ENCODE measurements around the gene TRIM51.
"Not testable (repeated sequence)": the region's sequence is repeated elsewhere in the genome, so short reads cannot be mapped to it uniquely, and the experiment has no call there.

The TRIM51 gene, protein sequence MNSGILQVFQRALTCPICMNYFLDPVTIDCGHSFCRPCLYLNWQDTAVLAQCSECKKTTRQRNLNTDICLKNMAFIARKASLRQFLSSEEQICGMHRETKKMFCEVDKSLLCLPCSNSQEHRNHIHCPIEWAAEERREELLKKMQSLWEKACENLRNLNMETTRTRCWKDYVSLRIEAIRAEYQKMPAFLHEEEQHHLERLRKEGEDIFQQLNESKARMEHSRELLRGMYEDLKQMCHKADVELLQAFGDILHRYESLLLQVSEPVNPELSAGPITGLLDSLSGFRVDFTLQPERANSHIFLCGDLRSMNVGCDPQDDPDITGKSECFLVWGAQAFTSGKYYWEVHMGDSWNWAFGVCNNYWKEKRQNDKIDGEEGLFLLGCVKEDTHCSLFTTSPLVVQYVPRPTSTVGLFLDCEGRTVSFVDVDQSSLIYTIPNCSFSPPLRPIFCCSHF

DNA sequence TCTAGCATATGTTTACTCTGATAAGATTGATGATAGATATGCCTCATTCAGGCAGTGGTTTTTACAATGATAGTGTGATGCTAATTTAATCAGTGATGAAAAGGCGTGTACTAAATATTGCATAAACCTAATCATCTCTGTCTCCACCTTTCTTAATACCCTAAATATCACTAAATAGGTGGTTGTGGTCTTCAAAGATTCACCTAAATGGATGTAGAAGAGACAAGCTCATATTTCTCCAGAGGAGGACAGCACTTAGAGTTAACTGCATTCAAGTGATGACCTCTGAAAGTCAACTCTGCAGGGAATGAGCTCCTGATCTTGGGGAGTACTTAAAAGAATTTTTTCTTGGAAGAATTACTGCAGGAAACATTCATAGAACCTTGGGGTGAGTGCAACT, at the start of gene TRIM51:
TSS of gene TRIM51 (plus strand) at position 301 of the 400 bp plus-strand sequence. CDS start 2,132 bp downstream, outside the sequence.
- not testable (repeated sequence) for DNase-seq

DNA sequence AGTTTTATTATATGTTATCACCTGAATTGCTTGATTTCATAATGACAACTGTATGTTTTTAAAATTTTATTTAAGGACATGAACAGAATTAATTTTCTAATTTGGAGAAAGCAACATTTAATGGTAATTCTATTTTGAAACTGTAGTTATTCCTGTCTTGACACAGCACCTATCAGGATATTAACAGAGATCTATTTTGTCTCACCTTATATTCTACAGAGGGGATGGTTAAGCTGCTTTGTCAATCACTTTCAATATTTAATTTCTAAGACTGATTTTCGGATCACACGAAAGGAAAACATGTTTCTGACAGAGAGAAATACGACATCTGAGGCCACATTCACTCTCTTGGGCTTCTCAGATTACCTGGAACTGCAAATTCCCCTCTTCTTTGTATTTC, 44.6 kb upstream of the TRIM51 start, which contains the start of gene OR5D16:
TSS of gene OR5D16 (plus strand) at position 301 of the 400 bp plus-strand sequence. CDS start at position 301, 0 bp downstream.
- no peak for DNase-seq

DNA sequence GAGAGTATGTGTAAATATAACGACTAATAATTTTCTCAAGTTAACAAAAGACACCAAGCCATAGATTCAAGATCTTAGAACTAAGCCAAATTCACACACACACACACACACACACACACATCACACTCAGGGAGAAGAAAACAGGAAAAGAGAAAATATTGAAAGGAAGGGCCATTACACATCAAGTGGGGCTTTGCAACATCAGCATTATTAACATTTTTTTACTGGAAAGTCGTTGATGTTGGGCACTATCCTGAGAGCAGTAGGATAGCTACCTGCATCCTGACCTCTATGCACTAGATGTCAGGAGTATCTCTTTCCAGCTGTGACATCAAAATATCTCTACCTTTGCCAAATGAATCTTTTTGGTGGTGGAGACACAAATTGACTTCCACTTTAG, 35.6 kb upstream of the TRIM51 start:
- DNase-seq = no peak

DNA sequence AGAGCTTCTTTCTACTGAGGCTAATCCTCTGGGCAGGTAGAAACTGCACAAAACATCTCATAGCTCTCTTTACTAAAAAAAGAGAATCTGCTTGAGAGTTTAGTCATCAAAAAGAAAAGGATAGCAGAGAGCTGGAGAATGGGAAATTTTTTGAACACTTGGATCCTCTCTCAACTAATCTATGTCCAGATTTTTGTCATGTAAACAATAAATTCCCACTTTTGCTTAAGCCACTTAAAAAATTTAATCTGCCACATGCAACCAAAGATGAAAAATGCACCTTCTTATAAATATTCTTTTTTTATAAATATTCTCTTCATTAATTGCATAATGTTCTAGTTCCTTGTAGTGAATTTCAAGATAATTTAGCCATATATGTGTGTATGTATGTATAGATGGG, 34.1 kb upstream of the TRIM51 start:
- DNase-seq = no peak

DNA sequence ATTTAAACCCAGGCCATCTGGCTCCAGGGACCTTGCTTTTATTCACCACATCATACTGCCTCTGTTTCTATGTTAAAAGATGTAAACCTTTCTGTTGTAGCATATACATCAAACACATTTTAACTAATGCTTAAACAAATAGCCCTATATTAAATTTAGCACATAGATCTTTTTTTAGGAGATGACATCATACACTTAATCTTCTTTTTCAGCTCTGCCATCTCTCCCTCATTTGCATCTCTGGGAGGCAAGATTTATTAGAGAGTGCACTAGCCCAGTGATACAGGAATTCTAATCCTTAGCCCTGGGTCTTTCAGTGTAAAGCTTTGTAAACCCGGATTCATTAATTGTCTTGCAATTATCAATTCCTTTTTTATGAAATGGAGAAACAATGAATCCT, 31.0 kb upstream of the TRIM51 start:
- no peak for DNase-seq

DNA sequence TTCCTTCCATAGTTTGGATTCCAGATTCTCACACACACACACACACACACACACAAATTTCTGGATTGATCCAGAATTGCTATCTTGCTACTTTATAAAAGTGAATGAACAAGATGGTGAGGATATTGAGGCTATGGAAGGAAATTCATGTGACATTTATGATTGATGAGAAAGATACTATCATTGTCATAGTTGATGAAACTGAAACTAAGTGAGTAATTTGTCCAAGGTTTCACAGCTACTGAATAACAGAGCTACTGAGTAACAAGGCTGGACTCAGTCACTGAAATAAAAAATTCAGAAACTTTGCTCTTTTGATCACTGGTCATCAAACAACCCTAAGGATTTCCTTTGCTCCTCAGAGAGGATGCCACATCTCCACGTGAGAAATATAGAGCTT, 28.4 kb upstream of the TRIM51 start:
- DNase-seq = no peak

DNA sequence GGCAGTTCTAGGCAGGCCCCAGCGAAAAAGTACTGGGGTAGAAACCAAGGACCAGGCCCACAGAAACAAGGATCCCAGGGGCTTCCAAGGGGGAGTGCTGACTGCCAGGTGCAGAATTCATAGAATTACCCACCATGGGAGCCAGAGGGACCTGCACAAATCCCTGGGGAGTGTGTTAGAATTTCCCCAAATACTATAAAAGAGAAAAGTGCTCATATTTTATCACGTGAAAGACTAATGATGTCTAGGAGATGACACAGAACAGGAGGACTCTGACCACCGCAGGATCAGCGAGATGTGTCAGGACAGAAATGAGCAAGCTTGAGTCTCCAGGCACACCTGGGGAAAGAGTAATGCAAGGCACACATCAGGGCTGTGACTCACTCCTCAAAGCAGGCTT, 15.7 kb upstream of the TRIM51 start:
- not testable (repeated sequence) for DNase-seq

DNA sequence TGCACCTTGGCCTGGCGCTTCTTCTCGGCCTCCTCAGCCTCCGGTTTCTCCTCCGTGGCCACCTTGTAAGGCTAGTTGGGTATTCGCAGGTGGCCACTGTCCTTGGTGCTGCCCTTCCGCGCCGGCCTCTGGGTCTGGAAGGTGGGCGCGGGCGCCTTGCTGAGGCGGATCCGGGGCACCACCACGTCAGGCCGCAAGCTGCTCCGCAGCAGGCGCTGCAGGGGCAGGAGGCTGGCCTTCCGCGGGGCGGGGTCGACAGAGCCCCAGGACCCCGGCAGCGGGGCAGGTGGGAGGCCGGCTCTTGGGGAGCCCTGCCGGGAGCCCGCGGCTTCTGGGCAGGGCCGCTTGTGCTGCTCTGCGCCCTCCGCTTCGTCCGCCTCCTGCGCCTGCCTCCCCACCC, 10.4 kb upstream of the TRIM51 start:
- DNase-seq = not testable (repeated sequence)

DNA sequence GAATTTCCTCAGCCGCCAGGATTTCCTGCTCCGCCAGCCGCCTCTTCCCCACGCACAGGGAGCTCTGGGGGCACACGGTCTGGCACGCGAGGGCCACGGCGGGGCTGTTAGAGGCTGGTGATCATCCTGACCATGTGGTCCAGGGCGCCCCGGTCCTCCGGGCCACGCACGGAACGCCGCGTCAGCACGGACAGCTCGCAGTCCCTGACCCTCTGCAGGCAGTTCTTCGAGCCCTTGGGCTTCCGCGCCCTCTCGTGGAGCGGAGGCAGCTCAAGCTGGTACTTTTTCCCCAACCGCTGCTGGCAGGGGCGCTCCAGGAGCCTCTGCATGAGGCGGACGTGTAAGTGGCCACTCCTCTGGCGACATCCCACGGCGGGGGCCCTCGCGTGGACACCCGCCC, 10.0 kb upstream of the TRIM51 start:
- DNase-seq = not testable (repeated sequence)

DNA sequence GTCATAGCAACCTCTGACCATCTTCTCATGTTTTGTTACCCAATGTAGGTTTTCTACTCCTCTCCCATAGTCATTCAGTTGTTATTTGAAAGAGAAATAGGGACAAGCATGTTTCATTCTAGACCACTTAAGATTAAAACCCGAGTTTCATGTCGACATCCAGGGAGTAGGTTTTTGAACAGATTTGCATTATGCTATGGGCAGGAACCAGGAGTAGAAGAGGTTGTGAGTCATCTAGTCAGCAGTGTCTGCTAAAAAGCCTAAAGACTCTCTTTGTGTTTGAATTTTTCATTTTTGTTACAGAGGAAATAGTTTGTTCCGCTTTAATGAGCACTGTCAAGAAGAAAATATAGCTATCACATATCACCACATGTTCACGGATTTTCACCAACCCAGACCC, 1.9 kb downstream of the TRIM51 start:
- not testable (repeated sequence) for DNase-seq

DNA sequence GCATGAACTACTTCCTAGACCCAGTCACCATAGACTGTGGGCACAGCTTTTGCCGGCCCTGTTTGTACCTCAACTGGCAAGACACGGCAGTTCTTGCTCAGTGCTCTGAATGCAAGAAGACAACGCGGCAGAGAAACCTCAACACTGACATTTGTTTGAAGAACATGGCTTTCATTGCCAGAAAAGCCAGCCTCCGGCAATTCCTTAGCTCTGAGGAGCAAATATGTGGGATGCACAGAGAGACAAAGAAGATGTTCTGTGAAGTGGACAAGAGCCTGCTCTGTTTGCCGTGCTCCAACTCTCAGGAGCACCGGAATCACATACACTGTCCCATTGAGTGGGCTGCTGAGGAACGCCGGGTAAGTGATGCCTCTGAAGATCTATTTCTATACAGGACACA, 2.4 kb downstream of the TRIM51 start:
- DNase-seq = not testable (repeated sequence)

DNA sequence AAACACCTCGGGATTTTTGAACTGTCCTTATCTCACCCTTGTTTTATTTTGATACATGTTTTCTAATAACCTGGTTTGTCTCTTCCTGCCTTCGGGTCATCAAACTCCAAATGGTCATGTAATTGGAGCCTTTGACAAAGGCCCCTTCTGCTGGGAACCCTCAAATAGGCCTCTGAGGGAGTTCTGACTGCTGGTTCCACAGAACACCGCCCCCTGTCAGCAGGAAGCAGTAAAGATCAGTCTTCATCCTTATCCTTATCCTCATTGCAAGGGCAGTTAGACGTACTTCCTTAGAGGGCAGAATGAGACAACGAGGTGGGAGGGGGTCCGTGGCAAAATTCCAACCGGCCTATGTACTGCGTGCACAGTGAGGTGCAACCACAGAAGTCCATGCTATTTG, 12.1 kb downstream of the TRIM51 start:
- DNase-seq = no peak

DNA sequence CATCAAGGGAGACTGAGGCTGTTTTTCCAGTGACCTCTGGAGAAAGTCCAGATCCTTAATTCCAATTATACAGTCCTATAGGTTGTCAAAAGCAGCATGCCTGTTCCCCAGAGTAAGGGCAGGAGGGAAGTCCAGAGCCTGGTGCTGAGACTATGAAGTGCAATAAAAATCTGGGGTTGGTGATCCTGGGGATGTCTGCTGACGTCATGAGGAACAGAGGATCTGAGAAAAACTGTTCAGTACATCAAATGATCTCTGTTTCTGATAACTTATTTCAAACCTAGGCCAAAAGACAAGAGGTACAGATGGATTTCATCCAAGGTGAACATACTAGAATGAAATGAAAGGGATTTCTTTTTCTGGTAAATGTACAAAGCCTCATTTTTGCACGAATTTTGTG, 19.2 kb downstream of the TRIM51 start:
- DNase-seq = no peak

DNA sequence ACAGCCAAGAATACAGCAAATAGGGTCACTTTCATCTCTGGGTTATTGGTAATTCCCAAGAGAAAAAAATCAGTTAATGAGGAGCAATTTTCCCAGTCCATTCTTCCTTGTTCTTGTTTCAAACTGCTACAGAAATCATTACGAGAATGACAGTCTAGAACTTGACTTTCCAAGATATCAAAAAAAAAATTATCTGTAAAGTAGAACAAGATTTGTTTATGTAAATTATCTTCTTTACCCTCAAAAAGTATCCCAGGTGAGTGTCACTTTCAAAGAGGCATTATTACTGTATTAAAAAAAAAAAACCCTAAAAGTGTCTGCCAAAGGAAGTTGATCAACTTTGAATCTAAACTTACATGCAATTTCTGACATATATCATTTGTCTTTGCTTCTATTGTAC, 31.4 kb downstream of the TRIM51 start, which contains the start of gene OR5W2:
TSS of gene OR5W2 (minus strand) at position 101 of the 400 bp plus-strand sequence. CDS start at position 101, 0 bp downstream.
- DNase-seq = no peak

DNA sequence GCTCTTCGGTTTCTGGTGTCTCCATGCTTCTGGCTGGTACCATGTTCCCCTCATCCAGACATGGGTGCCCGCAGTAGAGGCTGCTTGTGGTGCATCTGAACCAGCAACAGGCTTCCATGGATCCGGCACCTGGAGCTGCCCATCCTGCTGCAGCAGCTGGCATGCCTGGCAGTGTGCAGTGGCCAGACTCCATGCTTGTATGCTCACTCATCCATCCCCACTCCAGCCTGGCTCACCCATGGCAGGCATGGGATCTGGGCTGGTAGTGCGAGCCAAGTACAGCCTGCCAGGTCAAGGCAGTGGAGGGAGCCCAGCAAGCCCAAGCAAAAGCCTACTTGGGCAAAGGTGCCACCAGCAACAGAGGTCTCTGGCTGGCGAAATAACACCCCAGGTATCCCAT, 37.4 kb downstream of the TRIM51 start:
- no peak for DNase-seq

DNA sequence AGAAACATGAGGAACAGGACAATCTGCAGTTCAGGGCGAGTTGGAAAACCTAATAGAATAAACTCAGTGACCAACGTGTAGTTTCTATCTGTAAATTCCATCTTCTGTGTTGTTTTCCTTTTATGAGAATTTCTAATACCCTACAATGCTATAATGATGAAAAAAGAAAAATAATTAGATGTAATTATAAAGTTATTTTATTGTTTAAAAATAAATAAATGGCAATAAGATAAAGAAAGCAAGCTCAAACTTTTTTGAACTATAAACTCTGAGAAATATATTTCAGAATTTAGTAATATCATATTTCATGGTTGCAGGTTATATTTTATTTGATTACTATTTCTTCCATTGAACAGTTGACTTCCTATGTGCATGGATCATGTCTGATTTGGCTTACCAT, 53.2 kb downstream of the TRIM51 start, which contains the start of gene OR5I1:
TSS of gene OR5I1 (minus strand) at position 101 of the 400 bp plus-strand sequence. CDS start at position 101, 0 bp downstream.
- DNase-seq = no peak

Measured in stimulated activated CD4-positive, alpha-beta T cell treated with anti-CD3 and anti-CD28 coated beads, Interleukin-4, amount 100 ng/mL, for 1 hour (primary cell).